M059J (cell line): Measurements from ENCODE around the gene FSIP2. TPM values are rescaled to one million over a fixed set of nuclear protein-coding genes. Genes with fewer than 3 reads are reported as not detected.
"Not testable (repeated sequence)": the region's sequence is repeated elsewhere in the genome, so short reads cannot be mapped to it uniquely, and the experiment has no call there.

ENCODE experiments used
- DNase-seq: peaks from one replicate; pipeline ENCODE4 v3.0.0-alpha.2; 2012; ENCODE audit warnings: low read depth
- total RNA-seq: library from RNA; depleted of rRNA; stranded (reverse); fragments of >200 nt; shearing (Covaris generic); gene quantifications from 2 replicates; pipeline ENCODE4 v1.2.3, GENCODE V29; 2014

FSIP2 gene
- total RNA-seq, 1 experiment from 2014 or later = 0.25 TPM

- no peak for DNase-seq
These were observed 68.7 kb downstream of the FSIP2 start for GRCh38 chr2:185807351-185807750.

- no peak for DNase-seq
These were observed 73.0 kb downstream of the FSIP2 start for GRCh38 chr2:185811580-185811979.

GRCh38 chr2:185813707-185814106, 75.1 kb downstream of the FSIP2 start:
- no peak for DNase-seq

GRCh38 chr2:185817991-185818390, 79.4 kb downstream of the FSIP2 start:
- no peak for DNase-seq

- DNase-seq = no peak
These were observed 82.9 kb downstream of the FSIP2 start for GRCh38 chr2:185821467-185821866.

- no peak for DNase-seq
These were observed 85.2 kb downstream of the FSIP2 start for GRCh38 chr2:185823773-185824172.

- no peak for DNase-seq
These were observed 87.0 kb downstream of the FSIP2 start for GRCh38 chr2:185825557-185825956.

- DNase-seq = no peak
These were observed 89.7 kb downstream of the FSIP2 start for GRCh38 chr2:185828326-185828725.

GRCh38 chr2:185833864-185834263, 95.3 kb downstream of the FSIP2 start:
- DNase-seq = no peak

- DNase-seq = no peak
These were observed 97.4 kb downstream of the FSIP2 start for GRCh38 chr2:185835974-185836373.

GRCh38 chr2:185854885-185855284, 116.3 kb downstream of the FSIP2 start:
- DNase-seq = no peak

- no peak for DNase-seq
These were observed 119.1 kb downstream of the FSIP2 start for GRCh38 chr2:185857691-185858090.

- peak; percentile 14 for DNase-seq
These were observed 120.9 kb downstream of the FSIP2 start for GRCh38 chr2:185859506-185859905.

GRCh38 chr2:185860321-185860720, 121.7 kb downstream of the FSIP2 start:
- no peak for DNase-seq

- DNase-seq = no peak
These were observed 124.2 kb downstream of the FSIP2 start for GRCh38 chr2:185862657-185863398.

- not testable (repeated sequence) for DNase-seq
These were observed 126.1 kb downstream of the FSIP2 start for GRCh38 chr2:185864468-185865260.

- no peak for DNase-seq
These were observed 136.7 kb downstream of the FSIP2 start for GRCh38 chr2:185875136-185875931.

GRCh38 chr2:185876234-185876633, 137.6 kb downstream of the FSIP2 start:
- DNase-seq = no peak

- DNase-seq = no peak
These were observed 141.8 kb downstream of the FSIP2 start for GRCh38 chr2:185880396-185880795.
